Endothelial cell of umbilical vein (primary cell): ENCODE results near the gene AMZ2. TPM values are rescaled to one million over a fixed set of nuclear protein-coding genes. Genes with fewer than 3 reads are reported as not detected.

Source experiments
- BruUV-seq: library from RNA; stranded (reverse); fragments of 400-500 nt; replicated peaks from 2 replicates; lab custom pipeline; 2021; lab: Mats Ljungman, UMichigan
- CTCF ChIA-PET: fragments of 300-600, 350-600 bp; sonication (Branson Sonifier 250); formaldehyde crosslinking; loops from one replicate; lab custom pipeline; 2021; ENCODE audit warnings: antibody characterized with exemption, inconsistent platforms; lab: Charles Lee
- POLR2A ChIA-PET: fragments of 300-600, 350-600 bp; sonication (Branson Sonifier 250); formaldehyde crosslinking; loops from one replicate; lab custom pipeline; 2021; ENCODE audit warnings: antibody characterized with exemption, inconsistent platforms; lab: Charles Lee
- DNase-seq: peaks from one replicate; pipeline ENCODE4 v3.0.0-alpha.2; 2011; ENCODE audit warnings: low read depth, low spot score
- FAIRE-seq: peaks from 2 replicates; lab custom pipeline; 2011; peaks lifted over from hg19 to GRCh38; lab: Jason Lieb, UNC
- H2AFZ ChIP-seq: 2 replicates; pipeline ENCODE4 v1.6.0; 2012; ENCODE audit warnings: low read depth, low read length, control low read depth, inconsistent platforms
- H3K27ac ChIP-seq: 2 replicates; pipeline ENCODE4 v1.5.1; 2011; ENCODE audit warnings: low read depth, mild to moderate bottlenecking, control low read depth, low read length, moderate library complexity; ENCODE audit not compliant: insufficient read depth
- H3K27me3 ChIP-seq, 2 experiments: 2 replicates each; pipeline versions ENCODE4 v1.6.0 to v1.6.1; 2011; ENCODE audit warnings: low read length in 2 of 2, mixed read lengths in 1 of 2; ENCODE audit not compliant: control insufficient read depth in 2 of 2, insufficient read depth in 2 of 2
- H3K36me3 ChIP-seq, 2 experiments: 2 replicates in 1 of 2; 3 replicates in 1 of 2; pipeline ENCODE4 v1.5.1; 2011; ENCODE audit warnings: low read length in 2 of 2, mild to moderate bottlenecking in 1 of 2, moderate library complexity in 1 of 2; ENCODE audit not compliant: control insufficient read depth in 2 of 2, insufficient read depth in 2 of 2; ENCODE audit errors: extremely low read depth in 1 of 2
- H3K4me1 ChIP-seq: 3 replicates; pipeline ENCODE4 v1.5.1; 2011; ENCODE audit warnings: mild to moderate bottlenecking, low read length; ENCODE audit not compliant: control insufficient read depth, insufficient read depth; ENCODE audit errors: extremely low read depth
- H3K4me2 ChIP-seq: 2 replicates; pipeline ENCODE4 v1.6.1; 2011; ENCODE audit warnings: low read length, control low read depth, mixed read lengths; ENCODE audit not compliant: insufficient read depth
- H3K4me3 ChIP-seq, 3 experiments: fragments of 200-600 bp in 1 of 3; sonication (generic), shearing (Covaris generic) in 1 of 3; replicated peaks in 1 of 3; 2 replicates each; pipeline ENCODE4 v1.5.1; 2011 to 2016; ENCODE audit warnings: control low read depth in 3 of 3, low read length in 3 of 3, mild to moderate bottlenecking in 2 of 3, inconsistent platforms in 1 of 3, low read depth in 1 of 3, moderate library complexity in 1 of 3; ENCODE audit not compliant: insufficient read depth in 1 of 3
- H3K79me2 ChIP-seq: 2 replicates; pipeline ENCODE4 v1.6.0; 2012; ENCODE audit warnings: low read length, inconsistent platforms; ENCODE audit not compliant: control insufficient read depth, insufficient read depth
- H3K9ac ChIP-seq: replicated peaks from 2 replicates; pipeline ENCODE3; 2011; ENCODE audit warnings: low read length, control low read depth; ENCODE audit not compliant: insufficient read depth; ENCODE audit errors: extremely low read depth
- H3K9me1 ChIP-seq: replicated peaks from 3 replicates; pipeline ENCODE4 v1.6.0; 2011; ENCODE audit warnings: mild to moderate bottlenecking, low read length; ENCODE audit not compliant: control insufficient read depth, insufficient read depth; ENCODE audit errors: extremely low read depth
- H3K9me3 ChIP-seq: replicated peaks from 2 replicates; pipeline ENCODE4 v1.5.1; 2012; ENCODE audit warnings: low read length, inconsistent platforms; ENCODE audit not compliant: control insufficient read depth, insufficient read depth
- H4K20me1 ChIP-seq: replicated peaks from 2 replicates; pipeline ENCODE3; 2011; ENCODE audit warnings: mild to moderate bottlenecking, low read length; ENCODE audit not compliant: control insufficient read depth, insufficient read depth; ENCODE audit errors: extremely low read depth
- CTCF ChIP-seq, 2 donors: IDR thresholded peaks; 1 replicate in 1 of 2; 2 replicates in 1 of 2; pipeline ENCODE4 v1.5.1; 2011; ENCODE audit warnings: low read length in 2 of 2, mild to moderate bottlenecking in 2 of 2, moderate library complexity in 2 of 2, control low read depth in 1 of 2, inconsistent platforms in 1 of 2, low read depth in 1 of 2; ENCODE audit not compliant: insufficient read depth in 1 of 2; ENCODE audit errors: extremely low read depth in 1 of 2
- EZH2 ChIP-seq: IDR thresholded peaks from 2 replicates; pipeline ENCODE4 v1.6.1; 2012; ENCODE audit warnings: borderline replicate concordance, low read depth, mild to moderate bottlenecking, moderate library complexity, low read length, inconsistent platforms; ENCODE audit not compliant: severe bottlenecking
- FOS ChIP-seq: IDR thresholded peaks from 2 replicates; pipeline ENCODE4 v1.6.1; 2011; ENCODE audit warnings: mild to moderate bottlenecking, low read length, moderate library complexity, borderline replicate concordance; ENCODE audit not compliant: insufficient read depth
- GATA2 ChIP-seq: IDR thresholded peaks from 2 replicates; pipeline ENCODE4 v1.7.0; 2011; ENCODE audit warnings: low read depth, mild to moderate bottlenecking, moderate library complexity, mixed read lengths, low read length; ENCODE audit not compliant: insufficient read length, insufficient read depth
- JUN ChIP-seq: IDR thresholded peaks from 2 replicates; pipeline ENCODE4 v1.6.1; 2011; ENCODE audit warnings: borderline replicate concordance, low read depth; ENCODE audit not compliant: insufficient read length, insufficient read depth
- MAX ChIP-seq: IDR thresholded peaks from 2 replicates; pipeline ENCODE4 v1.6.1; 2011; ENCODE audit not compliant: insufficient read depth, insufficient read length
- MYC ChIP-seq: IDR thresholded peaks from one replicate; pipeline ENCODE4 v1.6.1; 2011; ENCODE audit warnings: mild to moderate bottlenecking, low read depth, low read length
- POLR2A ChIP-seq: IDR thresholded peaks from 2 replicates; pipeline ENCODE4 v1.6.1; 2012; ENCODE audit warnings: low read depth, mild to moderate bottlenecking, control low read depth, low read length
- POLR2AphosphoS5 ChIP-seq: IDR thresholded peaks from 2 replicates; pipeline ENCODE4 v1.6.1; 2012; ENCODE audit warnings: low read depth, mild to moderate bottlenecking, control low read depth, low read length, moderate library complexity; ENCODE audit not compliant: insufficient read depth
- dilution Hi-C: fragments of 300-500 bp; cut with MboI; formaldehyde crosslinking; loops from one replicate; pipeline ENCODE4 v1.15.0; 2019; ENCODE audit warnings: low sequenced_read_pairs; ENCODE audit not compliant: extremely low pct_ligation_motif_present
- intact Hi-C: fragments of 100-400 bp; cut with micrococcal nuclease; formaldehyde crosslinking; loops from one replicate; pipeline ENCODE4 v1.10.0; 2022
- polyA plus RNA-seq, 4 experiments: library from polyadenylated mRNA; depleted of rRNA in 3 of 4; stranded (reverse) in 3 of 4; unstranded in 1 of 4; fragments of >200 nt; gene quantifications; 2 replicates each; pipeline versions ENCODE4 v1.2.1 to v1.2.3, GENCODE V29; 2011 to 2012; ENCODE audit warnings: missing spikeins in 1 of 4
- total RNA-seq: library from RNA; stranded (reverse); gene quantifications from 2 replicates; pipeline ENCODE4 v1.2.3, GENCODE V29; 2021

Gene AMZ2
- total and polyA plus RNA-seq, 2 donors (not counting 3 experiments of a cell fraction or from before 2014, with no cell fraction given) = 46.7 to 57.3 TPM

- Histone ChIP-seq H3K36me3 (peaks cover 0 to 2% of the 10 kb centered on the region in 2 experiments), H3K9ac (no peak overlapping the region), H3K79me2 (no peaks in the 10 kb centered on the region), H3K4me3 (no peak overlapping the region), H3K4me2 (no peak overlapping the region), H2AFZ (no peak overlapping the region), H3K27ac (no peak overlapping the region), H3K9me1 (no peaks in the 10 kb centered on the region), H3K27me3 (no peaks in the 10 kb centered on the region), H3K4me1 (no peaks in the 10 kb centered on the region), H3K9me3 (no peaks in the 10 kb centered on the region), H4K20me1 (no peaks in the 10 kb centered on the region)
- no TSS peak for BruUV-seq
- POLR2A ChIA-PET = no interaction called here
- DNase-seq (no peak), FAIRE-seq (no peak)
- dilution Hi-C loops (no loop called here), intact Hi-C loops (no loop called here)
- TF ChIP-seq JUN (no peak), POLR2AphosphoS5 (no peak), FOS (no peak), MAX (no peak), EZH2 (no peak), POLR2A (no peak), GATA2 (no peak), CTCF (IDR thresholded peaks at IDR 0.05; ENCODE audit: extremely low read depth in 1 of 2, insufficient read depth in 1 of 2, low read depth in 1 of 2, low read length in 2 of 2) (no peak), MYC (no peak)
- CTCF ChIA-PET = interaction anchor here (1.2 kb wide), 1 partner anchor 21 kb away, joined by 3 read pairs; no protein-coding TSS in a partner anchor
Observed at GRCh38 chr17:68221786-68222185, 26.1 kb upstream of the AMZ2 start.
